BJ (cell line): Measurements from ENCODE around the gene PDPN. TPM values are rescaled to one million over a fixed set of nuclear protein-coding genes. Genes with fewer than 3 reads are reported as not detected.

Source experiments
- CTCF ChIA-PET: fragments of 350-600 bp; formaldehyde crosslinking; extraction: SDS; loops from one replicate; lab custom pipeline; 2021; ENCODE audit warnings: antibody characterized with exemption, inconsistent platforms; lab: Yijun Ruan, JAX
- POLR2A ChIA-PET: fragments of 300-600 bp; sonication (Branson Sonifier 250); formaldehyde crosslinking; extraction: SDS; loops from one replicate; lab custom pipeline; 2021; ENCODE audit warnings: antibody characterized with exemption; lab: Charles Lee
- DNase-seq: peaks from one replicate; pipeline ENCODE4 v3.0.0-alpha.2; 2011; ENCODE audit warnings: low read depth
- H3K27me3 ChIP-seq: 2 replicates; pipeline ENCODE4 v1.6.0; 2011; ENCODE audit warnings: low read length; ENCODE audit not compliant: control insufficient read depth, insufficient read depth
- H3K36me3 ChIP-seq: 2 replicates; pipeline ENCODE4 v1.5.1; 2011; ENCODE audit warnings: low read length; ENCODE audit not compliant: control insufficient read depth, insufficient read depth
- H3K4me3 ChIP-seq: 2 replicates; pipeline ENCODE4 v1.5.1; 2011; ENCODE audit warnings: low read depth, mild to moderate bottlenecking, control low read depth, low read length
- polyA plus RNA-seq: library from polyadenylated mRNA; depleted of rRNA; stranded (reverse); fragments of >200 nt; gene quantifications from 2 replicates; pipeline ENCODE4 v1.2.3, GENCODE V29; 2011
- TF ChIP-seq, protein P1 (sequence below): IDR thresholded peaks from 2 replicates; pipeline ENCODE4 v1.5.1; 2011; ENCODE audit warnings: low read depth, mild to moderate bottlenecking, control low read depth, inconsistent platforms, low read length, moderate library complexity; ENCODE audit not compliant: insufficient read depth

Gene PDPN
- polyA plus RNA-seq, 1 experiment, result 0.33 TPM

DNA sequence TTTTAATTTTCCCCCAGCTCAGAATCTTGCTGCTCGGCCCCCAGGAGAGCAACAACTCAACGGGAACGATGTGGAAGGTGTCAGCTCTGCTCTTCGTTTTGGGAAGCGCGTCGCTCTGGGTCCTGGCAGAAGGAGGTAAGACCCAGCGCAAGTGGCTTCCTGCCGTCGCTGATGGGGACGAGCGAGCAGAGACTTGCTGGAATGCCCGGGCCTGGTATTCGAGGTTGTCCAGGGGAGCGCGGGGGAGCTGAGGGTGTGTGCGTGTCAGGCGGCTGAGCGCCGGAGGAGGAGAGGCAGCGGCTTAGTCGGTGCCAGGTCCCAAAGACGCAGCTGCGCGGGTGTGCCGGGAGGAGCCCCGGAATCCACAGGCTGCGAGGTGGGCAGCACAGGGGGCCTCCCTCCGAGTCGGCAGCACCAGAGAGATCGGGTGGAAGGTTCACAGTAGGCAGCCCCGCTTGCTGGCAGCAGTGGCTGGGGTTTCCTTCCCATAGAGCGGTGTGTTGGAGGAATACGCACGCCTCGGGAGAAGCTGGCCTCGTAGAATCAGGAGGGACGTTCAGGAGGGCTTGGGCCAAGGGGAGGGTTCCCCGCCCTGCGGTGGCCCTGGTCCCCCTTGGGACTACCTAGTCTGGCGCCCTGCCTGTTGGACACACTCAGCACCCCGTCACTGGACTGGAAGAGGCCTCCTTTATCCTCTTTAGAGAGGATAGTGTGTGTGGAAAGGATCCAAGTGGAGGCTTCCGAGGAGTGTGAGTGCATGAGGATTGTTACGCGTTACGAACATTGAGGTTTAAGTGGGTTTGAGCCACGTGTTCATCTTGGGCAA is 547 bp downstream of the PDPN start:
- CTCF ChIA-PET, result no interaction called here
- Histone ChIP-seq H3K36me3 (no peaks in the 10 kb centered on the region), H3K27me3 (no peaks in the 10 kb centered on the region), H3K4me3 (peak overlapping the region; percentile 26)
- TF ChIP-seq, protein P1, sequence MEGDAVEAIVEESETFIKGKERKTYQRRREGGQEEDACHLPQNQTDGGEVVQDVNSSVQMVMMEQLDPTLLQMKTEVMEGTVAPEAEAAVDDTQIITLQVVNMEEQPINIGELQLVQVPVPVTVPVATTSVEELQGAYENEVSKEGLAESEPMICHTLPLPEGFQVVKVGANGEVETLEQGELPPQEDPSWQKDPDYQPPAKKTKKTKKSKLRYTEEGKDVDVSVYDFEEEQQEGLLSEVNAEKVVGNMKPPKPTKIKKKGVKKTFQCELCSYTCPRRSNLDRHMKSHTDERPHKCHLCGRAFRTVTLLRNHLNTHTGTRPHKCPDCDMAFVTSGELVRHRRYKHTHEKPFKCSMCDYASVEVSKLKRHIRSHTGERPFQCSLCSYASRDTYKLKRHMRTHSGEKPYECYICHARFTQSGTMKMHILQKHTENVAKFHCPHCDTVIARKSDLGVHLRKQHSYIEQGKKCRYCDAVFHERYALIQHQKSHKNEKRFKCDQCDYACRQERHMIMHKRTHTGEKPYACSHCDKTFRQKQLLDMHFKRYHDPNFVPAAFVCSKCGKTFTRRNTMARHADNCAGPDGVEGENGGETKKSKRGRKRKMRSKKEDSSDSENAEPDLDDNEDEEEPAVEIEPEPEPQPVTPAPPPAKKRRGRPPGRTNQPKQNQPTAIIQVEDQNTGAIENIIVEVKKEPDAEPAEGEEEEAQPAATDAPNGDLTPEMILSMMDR, result no peak
- DNase-seq, result no peak
- POLR2A ChIA-PET, result no interaction called here

DNA sequence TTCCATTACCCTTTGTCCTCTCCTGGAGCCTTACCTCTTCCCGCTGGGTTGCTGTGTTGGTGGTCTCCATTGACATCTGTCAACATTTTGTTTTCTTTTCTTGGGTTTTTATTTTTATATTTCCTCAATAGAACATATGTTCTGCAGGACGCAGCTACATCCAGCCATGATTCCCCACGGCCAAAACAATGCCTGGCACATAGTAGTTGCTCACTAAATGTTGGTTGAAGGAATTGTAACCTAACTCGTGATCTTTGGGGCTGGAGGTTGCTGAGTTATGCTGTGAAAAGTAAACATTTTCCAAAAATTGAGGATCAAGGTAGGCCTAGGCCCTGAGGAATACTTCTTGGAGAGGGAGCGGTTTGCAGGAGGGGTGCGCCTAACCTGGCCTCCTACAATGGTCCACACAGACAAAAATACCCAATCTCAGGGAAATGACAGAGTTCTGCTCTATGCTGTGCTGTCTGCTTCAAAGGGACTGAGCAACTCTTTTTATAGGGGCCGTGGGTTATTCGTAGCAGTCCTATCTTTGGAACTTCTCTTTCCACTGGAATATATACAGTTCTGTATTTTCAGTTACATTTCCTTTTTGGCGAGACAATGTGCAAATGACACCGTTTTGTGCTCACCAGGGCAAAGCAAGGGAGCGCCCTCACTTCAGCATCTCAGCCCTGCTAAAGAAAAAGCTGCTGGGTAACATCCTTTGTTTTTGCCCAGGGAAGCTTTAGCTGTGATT is 1.4 kb downstream of the PDPN start:
- H3K4me3 ChIP-seq, result no peak overlapping the region
- ChIA-PET CTCF (no interaction called here), POLR2A (no interaction called here)
- no peaks in the 10 kb centered on the region for H3K27me3 ChIP-seq
- no peak for DNase-seq
- no peaks in the 10 kb centered on the region for H3K36me3 ChIP-seq
- TF ChIP-seq, protein P1, result no peak

DNA sequence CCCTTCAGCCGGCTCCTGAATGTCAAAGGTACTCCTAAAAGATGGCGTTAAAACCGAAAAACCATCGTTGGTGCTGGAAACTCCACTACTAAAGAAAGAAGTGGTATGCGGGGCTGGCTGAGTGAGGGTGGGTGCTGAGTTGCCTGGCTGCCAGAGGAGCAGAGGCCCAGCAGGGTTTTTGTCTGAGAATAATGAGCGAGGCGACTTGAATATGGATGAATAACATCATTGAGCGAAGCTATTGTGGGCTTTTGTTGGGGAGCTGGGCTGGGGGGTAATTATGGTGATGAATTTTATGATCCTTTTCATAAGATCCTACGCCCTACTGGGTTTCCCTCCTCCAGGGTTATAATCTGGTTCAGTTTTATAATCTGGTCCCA is 2.0 kb downstream of the PDPN start:
- H3K4me3 ChIP-seq, result no peak overlapping the region
- ChIA-PET CTCF (no interaction called here), POLR2A (no interaction called here)
- DNase-seq, result no peak
- TF ChIP-seq, protein P1, result no peak
- no peaks in the 10 kb centered on the region for H3K27me3 ChIP-seq
- H3K36me3 ChIP-seq, result no peaks in the 10 kb centered on the region

DNA sequence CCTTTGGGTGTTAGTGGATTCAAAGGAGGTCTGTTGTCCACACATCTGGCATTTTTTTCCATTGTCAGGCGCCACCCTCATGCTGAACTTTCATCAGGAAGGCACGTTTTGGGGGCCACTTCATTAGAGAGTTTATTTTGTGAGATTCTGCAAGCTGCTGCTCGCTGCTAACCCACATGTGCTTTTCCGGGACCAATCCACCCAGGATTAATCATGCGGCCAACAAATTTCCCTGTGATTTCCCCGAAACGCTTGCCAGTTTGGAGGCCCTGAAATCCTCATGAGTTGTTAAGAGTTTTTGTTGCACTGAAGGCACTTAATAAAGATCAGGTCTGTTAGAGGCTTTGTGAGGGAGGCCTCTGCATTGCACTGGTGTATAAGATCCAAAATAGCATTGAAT is 2.4 kb downstream of the PDPN start:
- Histone ChIP-seq H3K27me3 (no peaks in the 10 kb centered on the region), H3K36me3 (no peaks in the 10 kb centered on the region), H3K4me3 (no peak overlapping the region)
- no peak for DNase-seq
- ChIA-PET CTCF (no interaction called here), POLR2A (no interaction called here)
- TF ChIP-seq, protein P1, result no peak

DNA sequence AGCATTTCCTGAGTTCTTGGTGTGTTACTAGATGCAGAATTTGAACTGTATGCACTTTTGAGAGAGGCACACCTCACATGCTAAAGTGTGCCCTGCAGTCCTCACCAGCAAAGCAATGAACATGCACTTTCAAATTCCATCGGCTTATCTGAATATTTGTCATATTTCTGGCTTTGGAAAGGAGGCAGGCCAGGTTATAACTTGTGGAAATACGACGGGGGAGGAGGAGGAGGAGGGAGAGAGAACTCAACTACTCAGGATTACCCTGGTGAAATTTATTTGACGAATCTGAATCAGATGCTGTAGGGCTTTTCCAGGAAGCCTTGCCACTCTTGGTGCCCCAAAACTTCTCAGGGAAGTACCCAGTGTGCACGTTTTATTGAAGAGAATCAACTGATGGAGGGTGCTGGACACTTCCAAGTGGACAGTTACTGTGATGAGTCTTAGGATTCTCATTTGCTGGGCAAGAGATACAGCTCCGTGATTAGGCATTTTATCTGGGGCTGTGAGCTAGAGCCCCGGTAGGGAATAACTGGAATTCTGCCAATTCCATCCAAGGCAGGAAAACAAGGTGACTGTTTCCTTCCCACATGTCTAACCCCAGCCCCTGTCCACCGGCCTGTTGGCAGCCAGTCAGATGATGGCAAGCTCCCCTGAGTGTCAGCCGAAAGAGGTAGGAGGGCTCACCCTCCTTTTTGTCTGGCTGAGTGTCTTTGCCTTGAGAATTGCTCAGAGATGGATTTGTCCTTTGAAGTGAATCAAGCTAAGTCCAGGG is 3.8 kb downstream of the PDPN start:
- no peak overlapping the region for H3K4me3 ChIP-seq
- CTCF ChIA-PET, result no interaction called here
- TF ChIP-seq, protein P1, result no peak
- H3K27me3 ChIP-seq, result no peaks in the 10 kb centered on the region
- no peaks in the 10 kb centered on the region for H3K36me3 ChIP-seq
- DNase-seq, result no peak
- POLR2A ChIA-PET, result no interaction called here
